Suppressor macrophage treated with lipopolysaccharide for 4 hours (primary cell): ENCODE measurements around the gene TEC.

Experiments used
- DNase-seq: peaks from one replicate; pipeline ENCODE4 v3.0.0-alpha.2; 2020

Gene TEC

GRCh38 chr4:48116582-48116981, 153.1 kb downstream of the TEC start:
- DNase-seq: no peak

GRCh38 chr4:48114412-48114811, 155.2 kb downstream of the TEC start:
- no peak for DNase-seq

GRCh38 chr4:48112017-48112667, 157.5 kb downstream of the TEC start:
- no peak for DNase-seq

GRCh38 chr4:48110452-48110978, 159.1 kb downstream of the TEC start:
- no peak for DNase-seq

- DNase-seq: peak; percentile 26
These were observed 160.0 kb downstream of the TEC start for GRCh38 chr4:48109413-48110263.

- no peak for DNase-seq
These were observed 161.1 kb downstream of the TEC start for GRCh38 chr4:48108309-48109073.

- no peak for DNase-seq
These were observed 164.4 kb downstream of the TEC start for GRCh38 chr4:48105230-48105629.

GRCh38 chr4:48103483-48104139, 166.0 kb downstream of the TEC start:
- DNase-seq: no peak

GRCh38 chr4:48102303-48102702, 167.3 kb downstream of the TEC start:
- no peak for DNase-seq

- DNase-seq: no peak
These were observed 169.4 kb downstream of the TEC start for GRCh38 chr4:48100256-48100655.

- DNase-seq: no peak
These were observed 174.2 kb downstream of the TEC start for GRCh38 chr4:48095441-48095840.

GRCh38 chr4:48093991-48094416, 175.6 kb downstream of the TEC start:
- DNase-seq: no peak

GRCh38 chr4:48090621-48091020, 179.0 kb downstream of the TEC start:
- no peak for DNase-seq

- DNase-seq: no peak
These were observed 183.6 kb downstream of the TEC start for GRCh38 chr4:48085821-48086589.
